ENCODE results near the gene ABI3.

The ABI3 gene

DNA sequence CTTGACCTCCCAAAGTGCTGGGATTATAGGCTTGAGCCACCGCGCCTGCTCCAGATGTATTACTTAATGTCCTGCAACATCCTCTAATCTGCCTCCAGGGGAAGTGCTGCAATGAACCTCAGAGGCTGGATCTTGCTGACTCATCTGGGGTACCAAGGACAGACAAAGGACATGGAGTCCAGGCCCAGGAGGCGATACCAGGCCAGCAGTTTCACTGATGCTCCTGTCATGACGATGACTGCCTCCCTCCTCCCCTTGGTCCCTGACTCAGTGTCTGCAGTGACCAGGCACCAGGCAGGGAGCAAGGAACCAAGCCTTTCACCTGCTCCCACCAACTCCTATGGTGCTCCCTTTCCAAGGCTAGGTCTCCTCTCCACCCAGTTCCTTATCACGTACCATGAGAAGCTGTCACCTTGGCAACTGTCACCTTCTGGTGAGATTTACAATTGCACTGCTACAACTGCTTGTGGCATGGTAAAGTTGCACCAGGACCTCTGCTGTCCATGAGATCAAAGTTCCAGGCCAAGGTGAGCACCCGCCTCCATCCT is 41.7 kb downstream of the ABI3 start:
- TF ChIP-seq, protein P1, sequence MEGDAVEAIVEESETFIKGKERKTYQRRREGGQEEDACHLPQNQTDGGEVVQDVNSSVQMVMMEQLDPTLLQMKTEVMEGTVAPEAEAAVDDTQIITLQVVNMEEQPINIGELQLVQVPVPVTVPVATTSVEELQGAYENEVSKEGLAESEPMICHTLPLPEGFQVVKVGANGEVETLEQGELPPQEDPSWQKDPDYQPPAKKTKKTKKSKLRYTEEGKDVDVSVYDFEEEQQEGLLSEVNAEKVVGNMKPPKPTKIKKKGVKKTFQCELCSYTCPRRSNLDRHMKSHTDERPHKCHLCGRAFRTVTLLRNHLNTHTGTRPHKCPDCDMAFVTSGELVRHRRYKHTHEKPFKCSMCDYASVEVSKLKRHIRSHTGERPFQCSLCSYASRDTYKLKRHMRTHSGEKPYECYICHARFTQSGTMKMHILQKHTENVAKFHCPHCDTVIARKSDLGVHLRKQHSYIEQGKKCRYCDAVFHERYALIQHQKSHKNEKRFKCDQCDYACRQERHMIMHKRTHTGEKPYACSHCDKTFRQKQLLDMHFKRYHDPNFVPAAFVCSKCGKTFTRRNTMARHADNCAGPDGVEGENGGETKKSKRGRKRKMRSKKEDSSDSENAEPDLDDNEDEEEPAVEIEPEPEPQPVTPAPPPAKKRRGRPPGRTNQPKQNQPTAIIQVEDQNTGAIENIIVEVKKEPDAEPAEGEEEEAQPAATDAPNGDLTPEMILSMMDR (IDR thresholded peaks at IDR 0.05), result no peak

DNA sequence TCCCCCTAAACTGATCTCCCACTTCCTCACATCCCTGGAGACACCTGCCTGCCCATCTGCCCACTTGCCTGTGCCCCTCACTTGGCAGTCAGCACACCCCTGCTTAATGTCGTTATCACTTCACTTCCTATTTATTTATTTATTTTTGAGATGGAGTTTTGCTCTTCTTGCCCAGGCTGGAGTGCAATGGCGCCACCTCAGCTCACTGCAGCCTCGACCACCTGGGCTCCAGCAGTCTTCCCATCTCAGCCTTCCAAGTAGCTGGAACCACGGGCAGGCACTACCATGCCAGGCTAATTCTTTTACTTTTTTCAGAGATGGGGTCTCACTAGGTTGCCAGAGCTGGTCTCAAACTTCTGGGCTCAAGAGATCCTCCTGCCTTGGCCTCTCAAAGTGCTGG is 43.6 kb downstream of the ABI3 start:
- TF ChIP-seq, protein P1 (IDR thresholded peaks at IDR 0.05), result no peak

GRCh38 chr17:49255125-49255524 is 44.6 kb downstream of the ABI3 start:
- TF ChIP-seq, protein P1 (IDR thresholded peaks at IDR 0.05), result no peak

- TF ChIP-seq, protein P1 (IDR thresholded peaks at IDR 0.05), result no peak
Observed at GRCh38 chr17:49258394-49258793, 47.9 kb downstream of the ABI3 start.

GRCh38 chr17:49259663-49260010 is 49.1 kb downstream of the ABI3 start:
- TF ChIP-seq, protein P1 (IDR thresholded peaks at IDR 0.05), result no peak

DNA sequence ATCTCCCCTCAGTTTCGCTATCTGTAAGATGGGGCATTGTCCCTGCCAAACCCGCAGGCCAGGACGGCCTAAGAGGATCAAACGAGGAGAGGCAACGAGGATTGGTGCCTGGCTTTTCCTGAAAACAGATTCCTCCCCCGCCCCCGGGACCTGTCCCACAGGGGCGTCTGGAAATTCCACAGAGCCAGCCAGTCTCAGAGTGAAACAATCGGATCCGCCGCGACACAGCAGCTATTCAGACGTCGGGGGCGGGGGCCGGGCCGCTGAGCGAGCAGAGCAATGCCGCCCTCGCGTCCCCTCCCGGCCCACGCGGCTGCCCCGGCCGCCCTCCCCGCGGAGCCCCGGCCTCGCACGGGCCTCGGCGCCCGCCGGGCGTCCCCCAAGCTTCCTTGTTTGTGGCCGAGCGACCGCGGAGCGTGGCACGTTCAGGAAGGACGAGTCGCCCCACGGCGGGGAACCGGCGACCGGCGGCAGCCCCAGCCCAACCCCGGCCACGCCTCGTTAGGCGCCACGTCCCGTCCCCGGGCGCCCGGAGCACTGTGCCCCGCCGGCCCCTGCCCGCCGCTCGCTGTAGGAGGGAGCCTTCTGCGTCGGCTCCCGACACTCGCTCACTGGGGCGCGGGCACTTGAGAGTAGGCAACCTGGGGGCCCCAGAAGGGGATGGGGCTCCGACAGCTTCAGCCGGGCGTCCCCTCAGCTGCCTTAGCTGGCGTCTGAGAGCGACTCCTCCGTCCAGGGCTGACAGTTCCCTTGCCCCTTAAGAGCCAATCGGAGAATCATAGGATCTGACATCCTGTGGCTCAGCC is 49.7 kb downstream of the ABI3 start:
- TF ChIP-seq, protein P1 (IDR thresholded peaks at IDR 0.05), result no peak

DNA sequence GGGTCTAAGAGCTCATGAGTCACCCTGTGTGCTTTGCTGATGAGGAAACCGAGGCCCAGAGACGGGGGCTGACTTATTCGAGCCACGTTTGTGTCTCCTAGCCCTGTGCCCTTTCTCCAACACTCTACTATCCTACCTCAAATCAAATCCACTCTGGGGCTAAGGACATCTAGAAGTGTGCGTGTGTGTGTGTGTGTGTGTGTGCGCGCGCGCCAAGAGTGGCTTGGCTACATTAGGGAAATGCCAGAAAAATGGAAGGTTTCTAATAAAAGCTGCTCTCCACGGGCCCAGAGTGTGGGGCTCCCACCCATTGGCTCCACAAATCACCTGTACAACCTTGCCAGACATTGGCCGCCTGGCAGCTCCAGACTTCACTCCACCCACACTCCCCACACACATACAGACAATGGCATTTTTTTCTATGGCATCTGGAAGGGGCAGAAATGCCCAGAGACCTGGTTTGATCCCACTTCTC is 50.3 kb downstream of the ABI3 start:
- TF ChIP-seq, protein P1 (IDR thresholded peaks at IDR 0.05), result no peak
